Nephron (organoid): ENCODE data around the gene RGS11.

Experiments used
- H3K27ac Mint-ChIP-seq, 3 experiments: 2 replicates each; pipeline ENCODE4 v1.8.0; 2020; ENCODE audit warnings: mixed read lengths in 3 of 3, mild to moderate bottlenecking in 2 of 3, moderate library complexity in 1 of 3
- H3K27me3 Mint-ChIP-seq: 2 replicates; pipeline ENCODE4 v1.8.0; 2021; ENCODE audit warnings: low read depth, mild to moderate bottlenecking, moderate library complexity, mixed read lengths
- H3K36me3 Mint-ChIP-seq: 2 replicates; pipeline ENCODE4 v1.8.0; 2020; ENCODE audit warnings: low read depth, mixed read lengths
- H3K4me1 Mint-ChIP-seq: 2 replicates; pipeline ENCODE4 v1.8.0; 2020; ENCODE audit warnings: mixed read lengths
- H3K4me3 Mint-ChIP-seq, 3 experiments: 2 replicates each; pipeline ENCODE4 v1.8.0; 2020; ENCODE audit warnings: mild to moderate bottlenecking in 3 of 3, mixed read lengths in 3 of 3, moderate library complexity in 2 of 3
- H3K9me3 Mint-ChIP-seq: 2 replicates; pipeline ENCODE4 v1.8.0; 2020; ENCODE audit warnings: mixed read lengths
- CTCF ChIP-seq, 3 experiments: fragments of 200-600 bp; sonication (generic); IDR thresholded peaks; one replicate each; pipeline ENCODE4 v1.5.0; 2021; ENCODE audit warnings: antibody characterized with exemption in 3 of 3; ENCODE audit not compliant: unreplicated experiment in 3 of 3

The RGS11 gene

DNA sequence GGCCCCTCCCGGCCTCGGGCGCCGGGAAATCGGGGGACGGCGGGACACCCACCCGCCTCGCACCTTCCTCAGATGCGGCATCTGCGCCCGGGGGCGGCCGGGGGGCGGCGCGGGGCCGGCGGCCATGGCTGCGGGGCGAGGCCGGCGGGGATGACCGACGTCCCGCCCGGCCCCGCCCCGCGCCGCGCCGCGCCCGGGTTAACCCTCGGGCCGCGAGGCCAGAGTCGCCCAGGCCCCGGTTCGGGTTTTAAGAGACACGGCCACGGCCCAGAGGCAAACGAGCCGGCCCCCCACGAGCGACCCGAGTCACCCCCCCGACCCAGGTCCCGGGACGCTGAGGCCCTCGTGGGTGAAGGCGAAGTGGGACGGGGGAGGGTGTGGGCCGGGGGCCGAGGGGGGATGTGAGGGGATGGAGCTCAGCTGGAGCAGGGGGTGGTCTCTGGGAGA lies at the start of gene RGS11:
TSS of gene RGS11 (minus strand) at position 159 of the 447 bp plus-strand sequence. CDS start at position 126, 33 bp downstream.
- Mint-ChIP-seq H3K9me3 (no peaks in the 10 kb centered on the region), H3K27me3 (peaks cover 42% of the 10 kb centered on the region), H3K36me3 (no peaks in the 10 kb centered on the region), H3K4me3 (peak within 1 kb of the TSS; percentile 77 to 80 (median 80)), H3K4me1 (no peaks in the 10 kb centered on the region), H3K27ac (no peak within 1 kb of the TSS)
- no peak for TF ChIP-seq CTCF (IDR thresholded peaks at IDR 0.05; ENCODE audit: unreplicated experiment in 3 of 3)

DNA sequence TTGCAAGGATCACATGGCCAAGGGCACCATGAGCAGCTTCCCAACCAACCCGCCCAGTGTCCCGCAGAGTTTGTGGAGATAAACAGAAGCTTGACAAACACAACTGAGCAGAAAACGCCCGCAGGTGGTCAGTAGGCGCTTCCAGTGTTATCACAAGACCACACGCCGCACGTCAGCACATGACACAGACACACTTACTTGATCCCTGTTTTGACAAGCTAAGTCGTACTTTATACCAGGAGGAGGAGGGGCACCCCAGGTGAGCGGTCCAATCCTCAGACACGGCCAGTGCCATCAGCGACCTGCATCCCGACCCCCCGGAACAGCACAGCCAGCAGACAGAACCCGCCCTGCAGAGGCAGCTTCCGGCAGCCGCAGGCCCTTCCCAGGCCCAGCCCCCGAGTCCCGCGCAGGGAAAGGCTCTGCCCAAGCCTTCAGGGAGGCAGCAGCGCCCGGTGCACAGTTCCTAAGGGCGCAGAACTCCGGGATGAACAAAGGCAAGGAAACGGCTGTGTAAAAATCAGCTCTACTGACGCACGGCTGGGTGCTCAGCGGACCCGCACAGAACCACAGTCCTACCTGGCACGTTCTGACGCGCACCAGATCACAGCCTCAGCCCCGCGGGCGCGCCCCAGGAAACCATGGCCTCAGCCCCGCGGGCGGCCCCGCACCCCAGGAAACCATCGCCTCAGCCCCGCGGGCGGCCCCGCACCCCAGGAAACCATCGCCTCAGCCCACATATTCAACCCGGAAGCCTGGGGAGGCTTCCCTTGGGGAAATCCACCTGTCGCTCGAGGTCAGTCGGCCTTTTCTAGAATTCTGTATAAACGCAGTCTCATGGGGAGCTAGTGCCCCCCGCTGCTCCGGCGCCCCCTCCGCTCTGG lies 48.9 kb upstream of the RGS11 start:
- no peak for TF ChIP-seq CTCF (IDR thresholded peaks at IDR 0.05; ENCODE audit: unreplicated experiment in 3 of 3)
- peaks cover 6% of the 10 kb centered on the region for H3K36me3 Mint-ChIP-seq
- no peaks in the 10 kb centered on the region for H3K4me1 Mint-ChIP-seq
- no peak overlapping the region for H3K4me3 Mint-ChIP-seq
- no peaks in the 10 kb centered on the region for H3K27me3 Mint-ChIP-seq
- no peak overlapping the region for H3K27ac Mint-ChIP-seq
- no peaks in the 10 kb centered on the region for H3K9me3 Mint-ChIP-seq

GRCh38 chr16:324201-324450 lies 48.4 kb upstream of the RGS11 start:
- no peak overlapping the region for H3K27ac Mint-ChIP-seq

DNA sequence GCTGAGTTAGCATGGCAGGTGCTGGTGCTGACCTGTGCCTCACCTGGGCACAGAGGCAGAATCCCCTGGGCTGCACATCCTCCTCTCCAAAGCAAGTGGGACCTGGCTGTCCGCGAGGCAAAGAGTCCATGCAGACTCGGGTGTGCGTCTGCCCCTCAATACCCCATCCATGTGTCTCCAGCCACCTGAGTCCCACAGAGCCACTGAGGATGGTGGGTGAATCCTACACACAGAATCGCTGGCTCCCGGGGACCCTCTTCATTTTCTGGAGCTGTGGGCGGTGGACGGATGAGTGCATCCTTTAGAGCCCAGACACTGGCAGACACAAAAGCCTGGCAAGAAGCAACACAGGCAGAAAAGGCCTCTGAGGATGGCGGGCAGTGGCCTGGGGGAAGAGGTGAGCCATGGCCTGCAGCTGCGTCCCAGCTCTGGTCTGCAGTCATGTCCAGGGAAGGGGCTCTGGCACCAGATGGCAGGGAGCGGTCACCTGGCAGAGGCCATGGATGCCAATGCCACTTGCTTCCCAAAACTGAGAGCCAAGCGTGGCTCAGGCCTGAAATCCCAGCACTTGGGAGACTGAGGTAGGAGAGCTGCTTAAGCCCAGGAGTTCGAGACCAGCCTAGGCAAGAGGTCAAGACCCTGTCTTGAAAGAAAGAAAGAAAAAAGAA lies 46.9 kb upstream of the RGS11 start:
- peaks cover 12% of the 10 kb centered on the region for H3K36me3 Mint-ChIP-seq
- H3K4me1 Mint-ChIP-seq: peaks cover 3% of the 10 kb centered on the region
- no peak for TF ChIP-seq CTCF (IDR thresholded peaks at IDR 0.05; ENCODE audit: unreplicated experiment in 3 of 3)
- no peak overlapping the region for H3K4me3 Mint-ChIP-seq
- no peaks in the 10 kb centered on the region for H3K27me3 Mint-ChIP-seq
- no peak overlapping the region for H3K27ac Mint-ChIP-seq
- H3K9me3 Mint-ChIP-seq: no peaks in the 10 kb centered on the region

More at GRCh38 chr16:324201-324450, 48.4 kb upstream of the RGS11 start:
- no peaks in the 10 kb centered on the region for H3K27me3 Mint-ChIP-seq
- H3K36me3 Mint-ChIP-seq: peaks cover 9% of the 10 kb centered on the region
- no peaks in the 10 kb centered on the region for H3K9me3 Mint-ChIP-seq
- no peak overlapping the region for H3K4me3 Mint-ChIP-seq
- no peak for TF ChIP-seq CTCF (IDR thresholded peaks at IDR 0.05; ENCODE audit: unreplicated experiment in 3 of 3)
- no peaks in the 10 kb centered on the region for H3K4me1 Mint-ChIP-seq

DNA sequence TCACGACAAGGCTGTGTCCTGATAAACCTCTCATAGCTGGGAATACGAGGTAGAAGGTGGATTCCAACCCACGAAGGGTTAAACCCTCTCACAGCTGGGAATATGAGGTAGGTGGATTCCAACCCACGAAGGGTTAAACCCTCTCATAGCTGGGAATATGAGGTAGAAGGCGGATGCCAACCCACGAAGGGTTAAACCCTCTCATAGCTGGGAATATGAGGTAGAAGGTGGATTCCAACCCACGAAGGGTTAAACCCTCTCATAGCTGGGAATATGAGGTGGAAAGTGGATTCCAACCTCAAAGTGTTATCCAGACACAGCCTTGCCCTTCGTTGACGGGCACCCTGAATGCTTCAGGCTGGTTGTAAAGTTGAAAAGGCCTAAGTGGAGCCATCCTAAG lies 45.8 kb upstream of the RGS11 start:
- Mint-ChIP-seq H3K4me3 (no peak overlapping the region), H3K4me1 (peaks cover 5% of the 10 kb centered on the region), H3K27me3 (no peaks in the 10 kb centered on the region), H3K27ac (no peak overlapping the region), H3K36me3 (peaks cover 12% of the 10 kb centered on the region), H3K9me3 (no peaks in the 10 kb centered on the region)
- TF ChIP-seq CTCF (IDR thresholded peaks at IDR 0.05; ENCODE audit: unreplicated experiment in 3 of 3): no peak
